Neuronal stem cell (in vitro differentiated cells): ENCODE data around the gene FLT3LG.
A peak's percentile ranks its signal among the peaks of the same experiment; 100 is the strongest.

Experiments
- DNase-seq: peaks from one replicate; pipeline ENCODE4 v3.0.0-alpha.2; 2013; ENCODE audit warnings: low spot score
- H2AFZ ChIP-seq: one replicate; pipeline ENCODE4 v1.6.1; 2013; ENCODE audit warnings: mild to moderate bottlenecking, low read length, inconsistent platforms
- H2AK5ac ChIP-seq: 2 replicates; pipeline ENCODE4 v1.6.1; 2013; ENCODE audit warnings: low read depth, mild to moderate bottlenecking, inconsistent platforms, low read length, moderate library complexity, mixed read lengths
- H2BK120ac ChIP-seq: 2 replicates; pipeline ENCODE4 v1.6.1; 2013; ENCODE audit warnings: low read depth, mild to moderate bottlenecking, inconsistent platforms, low read length, moderate library complexity, mixed read lengths
- H2BK12ac ChIP-seq: one replicate; pipeline ENCODE4 v1.6.1; 2013; ENCODE audit warnings: low read length, inconsistent platforms
- H2BK15ac ChIP-seq: 2 replicates; pipeline ENCODE4 v1.6.1; 2013; ENCODE audit warnings: mild to moderate bottlenecking, low read length, inconsistent platforms, mixed read lengths
- H2BK5ac ChIP-seq: one replicate; pipeline ENCODE4 v1.6.1; 2013; ENCODE audit warnings: inconsistent platforms, mild to moderate bottlenecking, low read length, moderate library complexity
- H3K14ac ChIP-seq: one replicate; pipeline ENCODE4 v1.6.1; 2013; ENCODE audit warnings: low read length, inconsistent platforms
- H3K18ac ChIP-seq: 2 replicates; pipeline ENCODE4 v1.6.1; 2013; ENCODE audit warnings: low read length, inconsistent platforms
- H3K23ac ChIP-seq: 2 replicates; pipeline ENCODE4 v1.6.1; 2013; ENCODE audit warnings: low read depth, mild to moderate bottlenecking, mixed read lengths, low read length, inconsistent platforms; ENCODE audit not compliant: poor library complexity
- H3K27ac ChIP-seq: replicated peaks from 3 replicates; pipeline ENCODE4 v1.5.1; 2013; ENCODE audit warnings: low read length, inconsistent platforms
- H3K27me3 ChIP-seq, 3 experiments: 2 replicates each; pipeline ENCODE4 v1.6.1; 2013; ENCODE audit warnings: low read length in 3 of 3, mild to moderate bottlenecking in 2 of 3, inconsistent platforms in 1 of 3, low read depth in 1 of 3, mixed read lengths in 1 of 3, moderate library complexity in 1 of 3; ENCODE audit not compliant: control insufficient read depth in 3 of 3, insufficient read depth in 3 of 3
- H3K36me3 ChIP-seq, 2 donors: replicated peaks in 1 of 2; 2 replicates each; pipeline ENCODE4 v1.6.1; 2013; ENCODE audit warnings: low read length in 2 of 2; ENCODE audit not compliant: control insufficient read depth in 2 of 2, insufficient read depth in 2 of 2
- H3K4ac ChIP-seq: 2 replicates; pipeline ENCODE4 v1.6.1; 2013; ENCODE audit warnings: inconsistent platforms, mild to moderate bottlenecking, low read length, moderate library complexity
- H3K4me1 ChIP-seq, 2 donors: 1 replicate in 1 of 2; 2 replicates in 1 of 2; pipeline ENCODE4 v1.6.1; 2013; ENCODE audit warnings: low read length in 2 of 2, low read depth in 1 of 2; ENCODE audit not compliant: control insufficient read depth in 2 of 2, insufficient read depth in 1 of 2
- H3K4me2 ChIP-seq: one replicate; pipeline ENCODE4 v1.6.1; 2013; ENCODE audit warnings: mild to moderate bottlenecking, low read length, inconsistent platforms; ENCODE audit not compliant: insufficient read depth, poor library complexity, severe bottlenecking
- H3K4me3 ChIP-seq, 2 donors: 2 replicates each; pipeline ENCODE4 v1.5.1; 2013; ENCODE audit warnings: low read length in 2 of 2, mild to moderate bottlenecking in 2 of 2, inconsistent platforms in 1 of 2, moderate library complexity in 1 of 2
- H3K79me1 ChIP-seq: one replicate; pipeline ENCODE4 v1.6.1; 2013; ENCODE audit warnings: low read depth, mild to moderate bottlenecking, inconsistent platforms, low read length, moderate library complexity
- H3K9ac ChIP-seq: one replicate; pipeline ENCODE4 v1.6.1; 2013; ENCODE audit warnings: mild to moderate bottlenecking, low read depth, low read length, inconsistent platforms; ENCODE audit not compliant: poor library complexity
- H3K9me3 ChIP-seq, 2 donors: replicated peaks in 1 of 2; 2 replicates each; pipeline versions ENCODE3 to v1.6.1; 2013; ENCODE audit warnings: low read length in 2 of 2, mild to moderate bottlenecking in 2 of 2, inconsistent platforms in 1 of 2, low read depth in 1 of 2, mixed read lengths in 1 of 2, moderate library complexity in 1 of 2; ENCODE audit not compliant: control insufficient read depth in 2 of 2, insufficient read depth in 1 of 2
- H4K8ac ChIP-seq: one replicate; pipeline ENCODE4 v1.6.1; 2013; ENCODE audit warnings: low read depth, mild to moderate bottlenecking, inconsistent platforms, low read length, moderate library complexity
- H4K91ac ChIP-seq: one replicate; pipeline ENCODE4 v1.6.1; 2013; ENCODE audit warnings: low read length, low read depth, mild to moderate bottlenecking, inconsistent platforms; ENCODE audit not compliant: poor library complexity
- WGBS, 2 donors: extraction: QIAGEN DNeasy Blood & Tissue Kit; methylation state at CpG; one replicate each; pipeline ENCODE4 v1.1.7; 2013; ENCODE audit warnings: missing lambda C conversion rate in 2 of 2, mixed read lengths in 1 of 2; ENCODE audit not compliant: insufficient read length in 2 of 2, insufficient replicate concordance in 1 of 2; ENCODE audit errors: extremely low coverage in 2 of 2; 5-methylcytosine and 5-hydroxymethylcytosine counted together

FLT3LG gene

GRCh38 chr19:49445997-49446396 is 28.0 kb upstream of the FLT3LG start:
- Histone ChIP-seq H2AK5ac (no peak overlapping the region), H3K4me2 (no peak overlapping the region), H3K27ac (no peak overlapping the region), H3K4me3 (no peak overlapping the region), H4K8ac (no peak overlapping the region), H3K9ac (no peak overlapping the region), H3K27me3 (peaks cover 1 to 14% (median 14%) of the 10 kb centered on the region in 3 experiments), H2BK5ac (no peak overlapping the region), H3K4me1 (peaks cover 0 to 13% of the 10 kb centered on the region in 2 donors), H4K91ac (no peak overlapping the region), H3K4ac (no peak overlapping the region), H3K18ac (no peak overlapping the region), H3K9me3 (no peaks in the 10 kb centered on the region), H2BK15ac (no peak overlapping the region), H2BK12ac (no peak overlapping the region), H3K14ac (no peak overlapping the region), H3K79me1 (peaks cover 18% of the 10 kb centered on the region), H3K36me3 (peaks cover 30 to 41% of the 10 kb centered on the region in 2 donors), H2AFZ (no peak overlapping the region), H3K23ac (no peak overlapping the region), H2BK120ac (no peak overlapping the region)
- DNase-seq = no peak
- no CpG with 5 or more reads among the region's 3 CpGs for WGBS, 2 donors

- H3K9me3 ChIP-seq = no peaks in the 10 kb centered on the region
- DNase-seq = no peak
- no CpG with 5 or more reads among the region's 32 CpGs for WGBS, 2 donors
Measured at GRCh38 chr19:49447485-49448431, 26.3 kb upstream of the FLT3LG start.

GRCh38 chr19:49448432-49448786 is 25.6 kb upstream of the FLT3LG start:
- no peak for DNase-seq
- H2BK12ac ChIP-seq = no peak overlapping the region
- no peak overlapping the region for H3K9ac ChIP-seq
- H3K23ac ChIP-seq = no peak overlapping the region
- H3K4me1 ChIP-seq = peaks cover 0 to 5% of the 10 kb centered on the region in 2 donors
- H3K79me1 ChIP-seq = peaks cover 20% of the 10 kb centered on the region
- no peaks in the 10 kb centered on the region for H3K9me3 ChIP-seq
- no peak overlapping the region for H2BK120ac ChIP-seq
- no peak overlapping the region for H3K4me3 ChIP-seq
- no peak overlapping the region for H3K27ac ChIP-seq
- H3K4ac ChIP-seq = no peak overlapping the region
- H2BK15ac ChIP-seq = no peak overlapping the region
- no peak overlapping the region for H3K18ac ChIP-seq
- H3K4me2 ChIP-seq = no peak overlapping the region
- peak overlapping the region; percentile 56 for H3K14ac ChIP-seq
- H4K8ac ChIP-seq = peak overlapping the region; percentile 43
- no peak overlapping the region for H4K91ac ChIP-seq
- peaks cover 30 to 41% of the 10 kb centered on the region in 2 donors for H3K36me3 ChIP-seq
- peak overlapping the region; percentile 70 for H2AK5ac ChIP-seq
- peak overlapping the region; percentile 66 for H2BK5ac ChIP-seq
- no peaks in the 10 kb centered on the region for H3K27me3 ChIP-seq
- no peak overlapping the region for H2AFZ ChIP-seq
- no CpG with 5 or more reads among the region's 6 CpGs for WGBS, 2 donors

More at GRCh38 chr19:49447485-49448431, 26.3 kb upstream of the FLT3LG start:
- peak overlapping the region; percentile 70 for H2AK5ac ChIP-seq
- no peak overlapping the region for H2BK15ac ChIP-seq
- peaks cover 21% of the 10 kb centered on the region for H3K79me1 ChIP-seq
- no peak overlapping the region for H4K91ac ChIP-seq
- H2AFZ ChIP-seq = no peak overlapping the region
- H3K4ac ChIP-seq = no peak overlapping the region
- no peak overlapping the region for H3K27ac ChIP-seq
- no peak overlapping the region for H3K18ac ChIP-seq
- peaks cover 30 to 41% of the 10 kb centered on the region in 2 donors for H3K36me3 ChIP-seq
- no peak overlapping the region for H2BK12ac ChIP-seq
- H3K4me2 ChIP-seq = no peak overlapping the region
- peaks cover 0 to 5% of the 10 kb centered on the region in 2 donors for H3K4me1 ChIP-seq
- peak overlapping the region; percentile 50 for H3K9ac ChIP-seq
- peak overlapping the region; percentile 66 for H2BK5ac ChIP-seq
- H4K8ac ChIP-seq = no peak overlapping the region
- H3K4me3 ChIP-seq = no peak overlapping the region
- H3K27me3 ChIP-seq = no peaks in the 10 kb centered on the region
- no peak overlapping the region for H3K14ac ChIP-seq
- H3K23ac ChIP-seq = no peak overlapping the region
- no peak overlapping the region for H2BK120ac ChIP-seq

GRCh38 chr19:49450405-49450804 is 23.6 kb upstream of the FLT3LG start:
- Histone ChIP-seq H3K79me1 (peaks cover 20% of the 10 kb centered on the region), H3K36me3 (peaks cover 30 to 41% of the 10 kb centered on the region in 2 donors), H4K8ac (no peak overlapping the region), H3K4ac (no peak overlapping the region), H3K9me3 (no peaks in the 10 kb centered on the region), H3K27ac (no peak overlapping the region), H3K9ac (no peak overlapping the region), H3K18ac (no peak overlapping the region), H3K4me2 (peak overlapping the region; percentile 45), H4K91ac (no peak overlapping the region), H3K27me3 (no peaks in the 10 kb centered on the region), H2BK15ac (no peak overlapping the region), H2AFZ (no peak overlapping the region), H3K4me3 (peak overlapping the region in 1 of 2 donors; percentile 87), H2BK120ac (no peak overlapping the region), H3K23ac (no peak overlapping the region), H2AK5ac (no peak overlapping the region), H2BK12ac (no peak overlapping the region), H3K4me1 (peaks cover 0 to 7% of the 10 kb centered on the region in 2 donors), H3K14ac (no peak overlapping the region), H2BK5ac (no peak overlapping the region)
- no peak for DNase-seq
- WGBS, 2 donors = no CpG with 5 or more reads among the region's 7 CpGs
